ENCODE data around the gene ALPL.
A peak's percentile ranks its signal among the peaks of the same experiment; 100 is the strongest.

Gene ALPL

GRCh38 chr1:21610989-21611785 is 102.0 kb downstream of the ALPL start:
- Mint-ChIP-seq H3K27me3 (peaks cover 3% of the 10 kb centered on the region), H3K4me1 (peaks cover 9% of the 10 kb centered on the region), H3K4me3 (no peak overlapping the region), H3K9me3 (no peaks in the 10 kb centered on the region), H3K27ac (no peak overlapping the region), H3K36me3 (ENCODE audit: low read depth) (no peaks in the 10 kb centered on the region)
- no peak for ATAC-seq
- no peak for DNase-seq

GRCh38 chr1:21612057-21612456 is 102.8 kb downstream of the ALPL start:
- DNase-seq (no peak), ATAC-seq (no peak)
- H3K36me3 Mint-ChIP-seq (ENCODE audit: low read depth), result no peaks in the 10 kb centered on the region
- no peaks in the 10 kb centered on the region for H3K9me3 Mint-ChIP-seq
- H3K27ac Mint-ChIP-seq, result no peak overlapping the region
- H3K4me3 Mint-ChIP-seq, result no peak overlapping the region
- H3K4me1 Mint-ChIP-seq, result peaks cover 9% of the 10 kb centered on the region
- no peaks in the 10 kb centered on the region for H3K27me3 Mint-ChIP-seq

GRCh38 chr1:21613072-21613867 is 104.0 kb downstream of the ALPL start:
- H3K36me3 Mint-ChIP-seq (ENCODE audit: low read depth), result no peaks in the 10 kb centered on the region
- no peak for ATAC-seq
- H3K4me3 Mint-ChIP-seq, result no peak overlapping the region
- no peak overlapping the region for H3K27ac Mint-ChIP-seq
- no peaks in the 10 kb centered on the region for H3K9me3 Mint-ChIP-seq
- no peaks in the 10 kb centered on the region for H3K4me1 Mint-ChIP-seq
- no peaks in the 10 kb centered on the region for H3K27me3 Mint-ChIP-seq
- DNase-seq, result no peak

GRCh38 chr1:21614419-21615115 is 105.3 kb downstream of the ALPL start:
- H3K4me1 Mint-ChIP-seq, result no peaks in the 10 kb centered on the region
- no peak overlapping the region for H3K27ac Mint-ChIP-seq
- H3K27me3 Mint-ChIP-seq, result peaks cover 2% of the 10 kb centered on the region
- no peaks in the 10 kb centered on the region for H3K9me3 Mint-ChIP-seq
- H3K36me3 Mint-ChIP-seq (ENCODE audit: low read depth), result no peaks in the 10 kb centered on the region
- no peak for DNase-seq
- ATAC-seq, result no peak
- H3K4me3 Mint-ChIP-seq, result no peak overlapping the region

- no peaks in the 10 kb centered on the region for H3K9me3 Mint-ChIP-seq
- DNase-seq, result no peak
- no peak for ATAC-seq
- no peak overlapping the region for H3K27ac Mint-ChIP-seq
- H3K27me3 Mint-ChIP-seq, result peaks cover 10% of the 10 kb centered on the region
- H3K4me3 Mint-ChIP-seq, result no peak overlapping the region
- H3K4me1 Mint-ChIP-seq, result no peaks in the 10 kb centered on the region
- no peaks in the 10 kb centered on the region for H3K36me3 Mint-ChIP-seq (ENCODE audit: low read depth)
Observed at GRCh38 chr1:21616372-21616771, 107.1 kb downstream of the ALPL start.

- ATAC-seq (no peak), DNase-seq (no peak)
- peaks cover 15% of the 10 kb centered on the region for H3K27me3 Mint-ChIP-seq
- no peak overlapping the region for H3K27ac Mint-ChIP-seq
- H3K36me3 Mint-ChIP-seq (ENCODE audit: low read depth), result no peaks in the 10 kb centered on the region
- H3K9me3 Mint-ChIP-seq, result no peaks in the 10 kb centered on the region
- no peaks in the 10 kb centered on the region for H3K4me1 Mint-ChIP-seq
- no peak overlapping the region for H3K4me3 Mint-ChIP-seq
Observed at GRCh38 chr1:21617126-21617738, 108.0 kb downstream of the ALPL start.

GRCh38 chr1:21618059-21618458 is 108.8 kb downstream of the ALPL start:
- Mint-ChIP-seq H3K27ac (no peak overlapping the region), H3K9me3 (no peaks in the 10 kb centered on the region), H3K27me3 (peaks cover 19% of the 10 kb centered on the region), H3K4me1 (peaks cover 2% of the 10 kb centered on the region), H3K4me3 (no peak overlapping the region), H3K36me3 (ENCODE audit: low read depth) (no peaks in the 10 kb centered on the region)
- DNase-seq (no peak), ATAC-seq (no peak)

GRCh38 chr1:21618561-21619374 is 109.5 kb downstream of the ALPL start:
- H3K4me1 Mint-ChIP-seq, result peaks cover 2% of the 10 kb centered on the region
- no peaks in the 10 kb centered on the region for H3K9me3 Mint-ChIP-seq
- no peak overlapping the region for H3K27ac Mint-ChIP-seq

GRCh38 chr1:21619375-21619947 is 110.2 kb downstream of the ALPL start:
- no peak overlapping the region for H3K4me3 Mint-ChIP-seq
- H3K27ac Mint-ChIP-seq, result no peak overlapping the region
- ATAC-seq, result no peak
- H3K4me1 Mint-ChIP-seq, result peaks cover 2% of the 10 kb centered on the region
- no peak for DNase-seq
- peaks cover 26% of the 10 kb centered on the region for H3K27me3 Mint-ChIP-seq
- H3K36me3 Mint-ChIP-seq (ENCODE audit: low read depth), result no peaks in the 10 kb centered on the region
- H3K9me3 Mint-ChIP-seq, result no peaks in the 10 kb centered on the region

More at GRCh38 chr1:21618561-21619374, 109.5 kb downstream of the ALPL start:
- ATAC-seq (no peak), DNase-seq (no peak)
- no peak overlapping the region for H3K4me3 Mint-ChIP-seq
- peaks cover 22% of the 10 kb centered on the region for H3K27me3 Mint-ChIP-seq
- no peaks in the 10 kb centered on the region for H3K36me3 Mint-ChIP-seq (ENCODE audit: low read depth)

- Mint-ChIP-seq H3K27ac (no peak overlapping the region), H3K36me3 (ENCODE audit: low read depth) (no peaks in the 10 kb centered on the region), H3K4me1 (peaks cover 2% of the 10 kb centered on the region), H3K9me3 (no peaks in the 10 kb centered on the region), H3K27me3 (peaks cover 26% of the 10 kb centered on the region), H3K4me3 (no peak overlapping the region)
- DNase-seq (no peak), ATAC-seq (no peak)
Observed at GRCh38 chr1:21620011-21620410, 110.8 kb downstream of the ALPL start.

GRCh38 chr1:21620496-21620895 is 111.3 kb downstream of the ALPL start:
- Mint-ChIP-seq H3K27me3 (peaks cover 26% of the 10 kb centered on the region), H3K4me3 (no peak overlapping the region), H3K27ac (no peak overlapping the region), H3K4me1 (peaks cover 2% of the 10 kb centered on the region), H3K9me3 (no peaks in the 10 kb centered on the region), H3K36me3 (ENCODE audit: low read depth) (no peaks in the 10 kb centered on the region)
- ATAC-seq, result no peak
- no peak for DNase-seq

GRCh38 chr1:21621051-21621450 is 111.8 kb downstream of the ALPL start:
- peaks cover 2% of the 10 kb centered on the region for H3K4me1 Mint-ChIP-seq
- H3K36me3 Mint-ChIP-seq (ENCODE audit: low read depth), result no peaks in the 10 kb centered on the region
- ATAC-seq (no peak), DNase-seq (no peak)
- no peak overlapping the region for H3K27ac Mint-ChIP-seq
- H3K4me3 Mint-ChIP-seq, result no peak overlapping the region
- H3K27me3 Mint-ChIP-seq, result peaks cover 26% of the 10 kb centered on the region
- no peaks in the 10 kb centered on the region for H3K9me3 Mint-ChIP-seq

- H3K27ac Mint-ChIP-seq, result no peak overlapping the region
- H3K4me1 Mint-ChIP-seq, result peaks cover 2% of the 10 kb centered on the region
- peaks cover 26% of the 10 kb centered on the region for H3K27me3 Mint-ChIP-seq
- H3K4me3 Mint-ChIP-seq, result peak overlapping the region; percentile 20
- DNase-seq (no peak), ATAC-seq (no peak)
- no peaks in the 10 kb centered on the region for H3K36me3 Mint-ChIP-seq (ENCODE audit: low read depth)
- H3K9me3 Mint-ChIP-seq, result no peaks in the 10 kb centered on the region
Observed at GRCh38 chr1:21621761-21622436, 112.7 kb downstream of the ALPL start.

Measured in activated naive CD8-positive, alpha-beta T cell treated with anti-CD3 and anti-CD28 coated beads, Interleukin-2, amount 50 U/mL, for 24 hours (primary cell).